RCC 7860 (cell line): ENCODE measurements around the gene PCNX2.
"Not testable (repeated sequence)": the region's sequence is repeated elsewhere in the genome, so short reads cannot be mapped to it uniquely, and the experiment has no call there.

ENCODE experiments used
- DNase-seq: peaks from one replicate; pipeline ENCODE4 v3.0.0-alpha.2; 2015; ENCODE audit warnings: low spot score
- FAIRE-seq: peaks from 2 replicates; lab custom pipeline; 2012; peaks lifted over from hg19 to GRCh38; lab: Jason Lieb, UNC

PCNX2 gene

DNA sequence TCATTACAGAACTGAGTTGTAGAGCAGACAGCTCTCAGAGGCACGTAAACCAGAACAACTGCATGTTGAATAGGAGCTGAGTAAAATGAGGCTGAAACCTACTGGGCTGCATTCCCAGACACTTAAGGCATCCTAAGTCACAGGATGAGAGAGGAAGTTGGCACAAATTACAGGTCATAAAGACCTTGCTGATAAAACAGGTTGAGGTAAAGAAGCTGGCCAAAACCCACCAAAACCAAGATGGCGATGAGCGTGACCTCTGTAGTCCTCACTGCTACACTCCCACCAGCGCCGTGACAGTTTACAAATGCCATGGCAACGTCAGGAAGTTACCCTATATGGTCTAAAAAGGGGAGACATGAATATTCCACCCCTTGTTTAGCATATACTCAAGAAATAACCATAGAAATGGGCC, 187.8 kb downstream of the PCNX2 start:
- peak; percentile 80 for DNase-seq
- peak; percentile 95 for FAIRE-seq

GRCh38 chr1:233107130-233107660, 188.3 kb downstream of the PCNX2 start:
- FAIRE-seq (no peak), DNase-seq (no peak)

- FAIRE-seq (no peak), DNase-seq (no peak)
Observed at GRCh38 chr1:233105225-233105624, 190.3 kb downstream of the PCNX2 start.

GRCh38 chr1:233102341-233102740, 193.2 kb downstream of the PCNX2 start:
- FAIRE-seq, result no peak

GRCh38 chr1:233097959-233098580, 197.5 kb downstream of the PCNX2 start:
- peak; percentile 87 for DNase-seq
- peak; percentile 98 for FAIRE-seq

More at GRCh38 chr1:233102341-233102740, 193.2 kb downstream of the PCNX2 start:
- no peak for DNase-seq

DNA sequence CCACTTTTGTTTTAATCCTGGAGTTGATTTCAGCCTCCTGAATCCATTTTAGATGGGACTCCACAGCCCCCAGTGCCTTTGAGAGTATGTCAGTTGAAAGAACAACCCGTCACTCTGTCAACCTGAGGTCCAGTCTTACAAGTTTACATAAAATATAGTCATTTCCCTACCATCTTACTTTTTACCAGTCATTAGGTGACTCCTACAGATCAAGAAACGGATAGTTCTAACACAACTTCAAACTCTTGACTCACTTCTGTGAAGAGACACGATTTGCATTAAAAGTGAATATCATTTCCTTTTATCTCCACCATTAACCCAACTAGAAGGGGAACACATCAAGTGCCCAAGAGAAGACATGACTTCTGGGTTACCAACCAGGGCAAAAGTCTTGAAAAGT, 198.0 kb downstream of the PCNX2 start:
- FAIRE-seq (no peak), DNase-seq (peak; percentile 31)

DNA sequence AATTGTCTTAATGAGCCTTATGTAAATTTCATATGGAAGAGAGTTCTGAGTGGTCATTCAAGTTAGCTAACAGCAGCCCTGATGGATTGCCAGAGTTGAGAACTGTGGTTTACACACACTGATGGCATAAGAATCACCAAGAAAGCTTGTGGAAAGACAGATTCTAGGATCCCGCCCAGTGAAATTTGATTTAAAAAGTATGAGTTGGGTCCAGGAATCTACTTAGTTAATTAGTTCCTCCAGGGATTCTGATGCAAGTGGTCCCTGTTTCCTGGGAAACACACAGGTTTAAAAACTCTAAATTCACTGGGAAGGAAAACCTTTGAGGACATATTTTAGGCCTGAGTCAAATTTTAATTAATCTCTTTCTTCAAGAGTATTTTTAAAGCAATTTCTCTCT, 200.8 kb downstream of the PCNX2 start:
- DNase-seq (no peak), FAIRE-seq (no peak)

- no peak for FAIRE-seq
- no peak for DNase-seq
Observed at GRCh38 chr1:233094269-233094668, 201.3 kb downstream of the PCNX2 start.

GRCh38 chr1:233090746-233091494, 204.6 kb downstream of the PCNX2 start:
- DNase-seq, result no peak
- FAIRE-seq, result no peak

DNA sequence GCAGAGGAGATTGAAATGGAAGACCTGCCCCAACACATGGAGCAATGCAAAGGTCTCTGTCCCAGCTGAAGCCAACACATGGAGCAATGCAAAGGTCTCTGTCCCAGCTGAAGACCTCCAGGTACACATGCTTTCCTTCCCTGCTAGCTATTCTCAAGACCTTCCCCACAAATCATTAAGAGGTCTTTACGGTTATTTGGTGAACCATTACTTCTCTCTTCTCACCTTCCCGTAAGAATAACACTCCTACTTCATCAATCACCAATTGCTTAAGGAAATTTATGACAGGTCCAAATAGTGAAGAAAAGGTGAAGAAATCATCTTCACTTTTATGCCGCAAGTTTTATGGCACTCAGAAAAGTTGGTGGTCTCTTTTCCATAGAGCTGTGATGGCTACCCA, 206.3 kb downstream of the PCNX2 start:
- FAIRE-seq (no peak), DNase-seq (no peak)

DNA sequence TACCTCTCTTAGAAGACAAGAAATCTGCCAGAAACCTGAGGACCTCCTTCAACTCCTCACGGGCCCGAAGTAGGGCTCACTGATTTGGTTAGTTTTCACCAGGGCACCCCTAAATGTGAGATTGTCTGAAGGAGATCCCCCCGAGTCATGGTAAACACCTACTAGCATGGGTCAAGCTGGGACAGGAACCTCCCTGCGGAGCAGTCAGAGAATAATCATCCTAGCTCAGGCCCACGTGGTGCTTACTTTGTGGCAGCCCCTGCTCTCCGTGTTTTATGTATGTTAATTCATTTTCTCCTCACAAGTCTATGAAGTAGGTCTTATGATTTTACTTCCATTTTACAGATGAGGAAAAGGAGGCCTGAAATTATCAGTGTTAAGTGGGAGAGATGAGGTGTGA, 206.9 kb downstream of the PCNX2 start:
- FAIRE-seq, result no peak
- DNase-seq, result no peak

DNA sequence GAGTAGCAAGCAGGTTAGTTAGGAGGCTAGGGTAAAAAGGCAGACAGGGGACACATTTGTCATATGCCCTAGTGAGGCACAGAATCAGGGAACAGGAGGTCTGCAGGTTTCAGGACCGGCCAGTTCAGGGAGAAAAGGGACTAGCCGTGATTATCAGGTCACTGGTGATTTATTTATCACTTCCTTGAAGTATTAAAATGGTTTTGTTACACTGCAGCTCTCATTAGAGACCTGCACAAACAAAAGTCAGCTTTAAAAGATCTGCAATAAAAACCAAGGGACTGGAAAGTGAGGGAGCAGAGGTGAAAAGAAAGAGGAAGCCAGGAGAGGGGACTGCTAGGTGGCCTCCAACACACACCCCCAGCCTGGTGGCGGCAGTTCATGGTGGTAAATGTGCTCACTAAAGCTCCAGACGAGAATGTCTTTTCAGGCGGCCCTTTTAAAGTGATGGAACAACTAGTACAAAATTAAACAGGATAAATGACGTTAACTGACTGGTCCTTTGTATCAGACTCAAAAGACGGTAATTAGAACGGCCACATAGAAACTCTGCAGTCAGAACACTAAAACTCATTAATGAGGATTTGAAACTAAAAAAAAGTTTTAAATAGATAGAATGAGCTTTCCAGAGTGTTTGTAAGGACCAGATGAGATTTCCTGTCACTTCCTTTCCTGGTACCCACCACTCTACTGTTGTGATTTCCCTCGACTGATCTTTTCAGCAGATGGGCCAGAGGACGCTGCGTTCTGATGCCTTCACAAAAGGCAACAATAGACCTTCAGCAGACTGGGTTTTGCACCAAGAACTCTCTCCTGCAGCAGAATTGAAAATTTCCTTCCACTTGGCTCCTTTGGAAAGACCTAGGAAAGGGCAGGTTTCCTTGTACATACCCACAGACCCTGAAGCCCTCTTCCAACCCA, 208.3 kb downstream of the PCNX2 start:
- DNase-seq, result no peak
- FAIRE-seq, result no peak

GRCh38 chr1:233085566-233085965, 210.0 kb downstream of the PCNX2 start:
- FAIRE-seq (no peak), DNase-seq (no peak)

DNA sequence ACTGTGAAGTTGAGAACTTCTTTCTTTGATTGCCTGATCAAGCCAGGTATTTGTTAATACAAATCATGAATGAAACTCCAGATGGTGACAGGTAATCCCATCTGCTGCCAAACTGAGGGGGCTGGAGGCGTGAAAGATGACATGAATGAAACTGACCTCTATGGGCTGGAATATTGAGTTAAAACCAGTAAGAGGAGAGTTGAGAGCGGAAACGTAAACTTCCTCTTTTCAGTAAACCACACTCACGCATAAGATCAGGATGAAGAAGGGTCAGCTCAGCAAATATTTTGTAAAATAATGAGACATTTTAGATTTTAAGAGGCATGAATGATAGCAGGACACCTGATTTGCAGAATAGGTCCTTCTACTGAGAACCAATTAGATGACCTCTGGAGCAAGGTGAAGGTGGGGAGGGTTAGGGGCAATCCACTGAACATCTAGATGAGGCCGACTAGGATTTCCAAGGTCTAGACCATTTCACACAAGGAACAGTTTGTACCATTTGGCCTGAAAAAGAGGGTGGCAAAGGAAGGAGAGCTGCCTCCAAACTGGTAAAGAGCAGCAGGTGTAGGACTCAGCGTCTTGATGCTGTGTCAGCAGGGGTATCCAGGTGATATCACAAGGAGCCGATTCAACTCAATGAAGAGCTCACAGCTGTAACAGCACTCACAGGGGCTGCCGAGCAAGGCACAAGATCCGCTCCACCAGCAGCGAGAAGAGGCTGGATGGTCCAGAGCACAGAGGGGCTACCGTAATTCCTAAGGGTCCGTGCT, 212.6 kb downstream of the PCNX2 start:
- DNase-seq (no peak), FAIRE-seq (no peak)

GRCh38 chr1:233081735-233082134, 213.8 kb downstream of the PCNX2 start:
- no peak for FAIRE-seq
- no peak for DNase-seq

DNA sequence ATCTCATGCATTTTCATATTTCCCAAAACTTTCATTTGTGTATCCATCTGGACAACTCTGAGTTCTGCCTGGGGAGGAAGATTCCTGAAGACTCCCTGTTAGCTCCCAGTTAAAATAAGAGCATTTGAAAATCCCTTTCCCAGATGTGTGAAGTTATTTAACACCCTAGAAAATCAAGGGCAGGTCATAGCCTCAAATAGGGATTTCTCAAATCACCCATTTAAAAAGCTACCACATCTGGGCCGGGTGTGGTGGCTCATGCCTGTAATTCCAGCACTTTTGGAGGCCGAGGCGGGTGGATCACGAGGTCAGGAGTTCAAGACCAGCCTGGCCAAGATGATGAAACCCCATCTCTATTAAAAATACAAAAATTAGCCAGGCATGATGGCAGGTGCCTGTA, 214.7 kb downstream of the PCNX2 start:
- FAIRE-seq, DNase-seq: not testable (repeated sequence)

DNA sequence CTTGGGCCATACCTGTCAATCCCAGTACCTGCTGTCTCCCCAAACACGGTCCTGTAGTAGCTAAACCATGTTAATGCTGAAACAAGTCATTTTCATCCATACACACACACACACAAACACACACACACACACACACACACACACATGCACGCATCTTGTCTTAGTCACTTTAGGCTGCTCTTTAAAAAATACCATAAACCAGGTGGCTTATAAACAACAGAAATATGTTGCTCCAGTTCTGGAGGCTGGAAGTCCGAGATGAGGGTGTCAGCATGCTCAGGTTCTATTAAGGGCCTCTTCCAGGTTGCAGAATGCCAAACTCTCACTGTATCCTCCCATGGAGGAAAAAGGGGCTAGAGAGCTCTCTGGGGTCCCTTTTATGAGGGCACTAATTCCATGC, 215.2 kb downstream of the PCNX2 start:
- FAIRE-seq (no peak), DNase-seq (no peak)

DNA sequence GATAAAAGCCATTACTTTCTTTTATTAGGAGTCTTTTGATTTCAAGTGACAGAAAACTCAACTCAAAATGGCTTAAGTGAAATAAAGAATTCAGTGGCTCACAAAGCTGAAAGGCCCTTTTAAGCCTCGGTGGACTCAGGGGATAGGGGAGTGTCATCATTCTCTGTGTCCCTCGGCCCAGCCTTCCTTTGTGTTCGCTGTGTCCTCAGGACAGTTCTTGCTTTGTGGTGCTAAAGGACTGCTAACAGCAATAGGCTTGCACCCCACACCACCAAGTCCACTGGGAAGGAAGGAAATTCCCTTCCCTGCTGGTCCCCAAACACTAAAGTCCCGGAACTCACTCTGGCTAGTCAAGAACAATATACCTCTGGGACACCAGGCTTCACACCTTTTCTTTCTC, 216.0 kb downstream of the PCNX2 start:
- FAIRE-seq, result no peak

GRCh38 chr1:233078396-233078795, 217.1 kb downstream of the PCNX2 start:
- no peak for FAIRE-seq

More for the DNA sequence above, 216.0 kb downstream of the PCNX2 start:
- DNase-seq, result no peak

DNA sequence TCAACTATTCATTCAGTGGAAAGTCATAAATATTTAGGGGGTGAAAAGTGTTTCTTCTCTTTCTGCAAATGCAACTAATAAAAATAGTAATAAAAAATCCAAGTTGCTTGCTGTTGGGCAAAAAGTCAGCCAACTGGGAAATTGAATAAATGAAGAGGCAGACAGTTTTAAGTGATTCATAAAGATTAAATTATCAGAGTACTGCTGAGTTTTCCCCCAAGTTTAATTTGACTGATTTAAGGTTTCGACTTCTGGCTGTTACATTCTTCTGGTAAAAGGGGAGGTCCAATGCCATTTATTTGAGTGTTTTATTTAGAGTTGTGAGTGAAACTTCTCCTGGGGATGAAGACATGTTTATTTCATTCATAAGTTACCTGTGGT, 219.6 kb downstream of the PCNX2 start:
- DNase-seq (no peak), FAIRE-seq (peak; percentile 35)

More at GRCh38 chr1:233078396-233078795, 217.1 kb downstream of the PCNX2 start:
- DNase-seq, result no peak
